SK-N-SH (cell line): ENCODE data around the gene POU2AF2. TPM values are rescaled to one million over a fixed set of nuclear protein-coding genes. Genes with fewer than 3 reads are reported as not detected.

Experiments
- CTCF ChIA-PET: fragments of 300-600, 350-600 bp; formaldehyde crosslinking; extraction: SDS; loops from one replicate; lab custom pipeline; 2021; lab: Yijun Ruan, JAX
- POLR2A ChIA-PET: fragments of 350-600 bp; sonication (Branson Sonifier 250); formaldehyde crosslinking; extraction: SDS; loops from one replicate; lab custom pipeline; 2020; ENCODE audit warnings: antibody characterized with exemption, inconsistent platforms; lab: Yijun Ruan, JAX
- DNase-seq: peaks from one replicate; pipeline ENCODE4 v3.0.0; 2012
- H2AFZ ChIP-seq: fragments of 200-600 bp; sonication (generic); 2 replicates; pipeline ENCODE4 v1.8.1; 2016; ENCODE audit warnings: antibody characterized with exemption, mild to moderate bottlenecking, low read depth
- H3F3A ChIP-seq: fragments of 200-600 bp; sonication (generic); replicated peaks from 2 replicates; pipeline ENCODE3; 2016; ENCODE audit warnings: antibody characterized with exemption, mild to moderate bottlenecking; ENCODE audit not compliant: insufficient read depth
- H3K27ac ChIP-seq, 2 experiments: fragments of 200-500 bp in 1 of 2; fragments of 200-600 bp in 1 of 2; sonication (Bioruptor generic) in 1 of 2; sonication (generic), shearing (Covaris generic) in 1 of 2; 2 replicates each; pipeline versions ENCODE4 v1.5.1 to v1.6.1; 2014 to 2016; ENCODE audit warnings: low read depth in 2 of 2, inconsistent platforms in 1 of 2, low read length in 1 of 2, mild to moderate bottlenecking in 1 of 2, mixed read lengths in 1 of 2
- H3K27me3 ChIP-seq: fragments of 200-600 bp; sonication (generic), shearing (Covaris generic); 2 replicates; pipeline ENCODE4 v1.6.1; 2016; ENCODE audit warnings: mixed run types; ENCODE audit not compliant: insufficient read depth
- H3K36me3 ChIP-seq, 2 experiments: fragments of 200-500 bp in 1 of 2; fragments of 200-600 bp in 1 of 2; sonication (Bioruptor generic) in 1 of 2; sonication (generic) in 1 of 2; replicated peaks in 1 of 2; 2 replicates each; pipeline versions ENCODE3 to v1.5.1; 2014 to 2016; ENCODE audit warnings: low read length in 1 of 2, mild to moderate bottlenecking in 1 of 2; ENCODE audit not compliant: insufficient read depth in 2 of 2, control insufficient read depth in 1 of 2
- H3K4me1 ChIP-seq, 2 experiments: fragments of 200-500 bp in 1 of 2; fragments of 200-600 bp in 1 of 2; sonication (Bioruptor generic) in 1 of 2; sonication (generic), shearing (Covaris generic) in 1 of 2; 2 replicates each; pipeline versions ENCODE4 v1.5.1 to v1.6.1; 2014 to 2016; ENCODE audit warnings: low read depth in 1 of 2, low read length in 1 of 2, mixed run types in 1 of 2; ENCODE audit not compliant: insufficient read depth in 2 of 2, control insufficient read depth in 1 of 2
- H3K4me2 ChIP-seq: fragments of 200-600 bp; sonication (generic), shearing (Covaris generic); 2 replicates; pipeline ENCODE4 v1.6.1; 2017; ENCODE audit warnings: mixed run types
- H3K4me3 ChIP-seq, 2 experiments: fragments of 200-500 bp in 1 of 2; fragments of 200-600 bp in 1 of 2; sonication (Bioruptor generic) in 1 of 2; sonication (generic), shearing (Covaris generic) in 1 of 2; 2 replicates each; pipeline versions ENCODE4 v1.5.1 to v1.8.1; 2014 to 2016; ENCODE audit warnings: low read depth in 2 of 2, inconsistent platforms in 1 of 2, low read length in 1 of 2, mild to moderate bottlenecking in 1 of 2, mixed read lengths in 1 of 2, moderate library complexity in 1 of 2
- H3K79me2 ChIP-seq: fragments of 200-600 bp; sonication (generic); 2 replicates; pipeline ENCODE4 v1.8.1; 2017; ENCODE audit warnings: mild to moderate bottlenecking; ENCODE audit not compliant: insufficient read depth
- H3K9ac ChIP-seq: fragments of 200-600 bp; sonication (generic); 2 replicates; pipeline ENCODE4 v1.6.1; 2017; ENCODE audit warnings: mixed run types
- H3K9me2 ChIP-seq: fragments of 200-600 bp; sonication (generic); 2 replicates; pipeline ENCODE4 v1.6.1; 2017; ENCODE audit warnings: mixed run types
- H3K9me3 ChIP-seq: fragments of 200-600 bp; sonication (generic); 2 replicates; pipeline ENCODE4 v1.6.1; 2017; ENCODE audit warnings: mixed run types, mild to moderate bottlenecking, moderate library complexity
- H4K20me1 ChIP-seq: fragments of 200-600 bp; sonication (generic); 2 replicates; pipeline ENCODE4 v1.6.1; 2017; ENCODE audit warnings: mild to moderate bottlenecking, mixed run types; ENCODE audit not compliant: insufficient read depth
- CHD2 ChIP-seq: fragments of 150-350 bp; IDR thresholded peaks from 2 replicates; pipeline ENCODE4 v1.6.1; 2018; ENCODE audit warnings: low read length; ENCODE audit not compliant: partially characterized antibody
- EP300 ChIP-seq, 2 experiments: IDR thresholded peaks; 2 replicates each; pipeline versions ENCODE4 v1.4.0 to v1.6.1; 2012; ENCODE audit warnings: borderline replicate concordance in 1 of 2, low read depth in 1 of 2, low read length in 1 of 2
- EZH2phosphoT487 ChIP-seq: fragments of 200-600 bp; sonication (generic); IDR thresholded peaks from 2 replicates; pipeline ENCODE4 v1.6.1; 2017; ENCODE audit warnings: low read depth, mixed run types, mild to moderate bottlenecking, antibody characterized with exemption, moderate library complexity, borderline replicate concordance
- FOXM1 ChIP-seq: IDR thresholded peaks from 2 replicates; pipeline ENCODE4 v1.4.0; 2012; ENCODE audit warnings: low read depth, mild to moderate bottlenecking
- GATA2 ChIP-seq: sonication (generic); formaldehyde crosslinking; IDR thresholded peaks from 2 replicates; pipeline ENCODE4 v1.5.0; 2020; ENCODE audit warnings: mild to moderate bottlenecking, missing genetic modification reagents
- MAX ChIP-seq: IDR thresholded peaks from 2 replicates; pipeline ENCODE4 v1.4.0; 2012; ENCODE audit warnings: low read depth
- MEF2A ChIP-seq: IDR thresholded peaks from 2 replicates; pipeline ENCODE4 v1.4.0; 2012; ENCODE audit warnings: low read depth, borderline replicate concordance
- MXI1 ChIP-seq: IDR thresholded peaks from 2 replicates; pipeline ENCODE4 v1.6.1; 2012; ENCODE audit warnings: mild to moderate bottlenecking, low read depth, low read length, improper control_type of control experiment
- NRF1 ChIP-seq: IDR thresholded peaks from 2 replicates; pipeline ENCODE4 v1.6.1; 2012; ENCODE audit warnings: low read depth, mild to moderate bottlenecking, low read length
- RXRA ChIP-seq: IDR thresholded peaks from 2 replicates; pipeline ENCODE4 v1.4.0; 2012; ENCODE audit warnings: low read depth, mild to moderate bottlenecking, borderline replicate concordance
- SIN3A ChIP-seq: IDR thresholded peaks from 2 replicates; pipeline ENCODE4 v1.6.1; 2012; ENCODE audit warnings: low read depth, mild to moderate bottlenecking, low read length, moderate library complexity, borderline replicate concordance
- TAF1 ChIP-seq: IDR thresholded peaks from 2 replicates; pipeline ENCODE4 v1.6.1; 2012; ENCODE audit warnings: low read depth, mild to moderate bottlenecking, low read length, moderate library complexity, borderline replicate concordance
- TEAD4 ChIP-seq: IDR thresholded peaks from 2 replicates; pipeline ENCODE4 v1.4.0; 2012; ENCODE audit warnings: mild to moderate bottlenecking, borderline replicate concordance; ENCODE audit not compliant: insufficient read depth
- WGBS: methylation state at CpG from one replicate; pipeline ENCODE4 v1.1.6; 2017; ENCODE audit warnings: low lambda C conversion rate; 5-methylcytosine and 5-hydroxymethylcytosine counted together
- polyA plus RNA-seq, 3 experiments: library from polyadenylated mRNA; depleted of rRNA; stranded (reverse); fragments of >200 nt; gene quantifications; 2 replicates each; pipeline ENCODE4 v1.2.3, GENCODE V29; 2012
- TF ChIP-seq, protein P1 (sequence below): IDR thresholded peaks from 2 replicates; pipeline ENCODE4; 2012
- TF ChIP-seq, protein P2 (sequence below): fragments of 200-600 bp; sonication (generic); IDR thresholded peaks from 2 replicates; pipeline ENCODE4 v1.6.1; 2017; ENCODE audit warnings: antibody characterized with exemption, mild to moderate bottlenecking, moderate library complexity
- TF ChIP-seq, protein P3 (sequence below): IDR thresholded peaks from 2 replicates; pipeline ENCODE4 v1.4.0; 2012; ENCODE audit warnings: low read depth, borderline replicate concordance
- TF ChIP-seq, protein P4 (sequence below): fragments of 150-350 bp; IDR thresholded peaks from 2 replicates; pipeline ENCODE4 v1.6.1; 2016; ENCODE audit warnings: mild to moderate bottlenecking, low read depth, low read length

The POU2AF2 gene
- polyA plus RNA-seq, 1 of the 3 experiments (the other 2 are of a cell fraction), result 0.15 TPM

DNA sequence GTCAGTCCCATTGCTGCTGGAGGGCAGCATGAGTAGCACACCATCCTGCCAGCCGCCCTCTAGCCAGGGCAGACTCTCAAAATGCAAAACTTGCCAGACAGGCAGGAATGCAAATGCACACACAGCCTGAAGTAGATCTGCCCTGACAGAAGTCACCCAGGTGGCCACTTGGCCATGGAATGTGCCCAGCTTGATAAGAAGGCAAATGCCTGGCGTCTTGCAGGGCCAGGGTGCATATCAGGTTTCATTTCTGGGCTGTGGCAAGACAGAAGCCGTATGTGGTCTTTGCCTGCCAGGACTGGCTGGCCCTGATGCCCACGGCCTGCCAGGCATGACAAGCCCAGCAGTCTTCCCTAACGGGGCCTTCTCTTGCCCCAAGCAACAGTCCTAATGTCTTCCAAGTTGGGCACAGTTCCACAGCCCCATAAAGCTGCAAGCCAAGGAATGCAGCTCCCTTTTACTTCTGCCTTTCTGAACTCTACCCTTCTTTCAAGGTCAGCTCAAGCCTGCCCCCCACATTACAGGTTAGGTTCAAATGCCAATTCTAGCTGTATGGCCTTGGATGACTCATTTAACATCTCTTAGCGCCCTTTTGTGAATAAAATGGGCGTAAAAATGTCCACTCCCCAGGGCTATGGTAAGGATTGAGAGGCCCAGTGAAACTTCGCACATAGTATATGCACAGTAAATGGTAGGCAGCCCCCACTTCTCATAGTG lies 82.5 kb downstream of the POU2AF2 start:
- CTCF ChIA-PET, result interaction anchor here (1.2 to 4.6 kb wide), 5 partner anchors 16 to 101 kb away, joined by 3 to 14 read pairs (median 7); partner anchors contain the start of gene POU2AF3
- 47% methylated on average over 5 of the region's 8 CpGs for WGBS
- TF ChIP-seq, protein P1, sequence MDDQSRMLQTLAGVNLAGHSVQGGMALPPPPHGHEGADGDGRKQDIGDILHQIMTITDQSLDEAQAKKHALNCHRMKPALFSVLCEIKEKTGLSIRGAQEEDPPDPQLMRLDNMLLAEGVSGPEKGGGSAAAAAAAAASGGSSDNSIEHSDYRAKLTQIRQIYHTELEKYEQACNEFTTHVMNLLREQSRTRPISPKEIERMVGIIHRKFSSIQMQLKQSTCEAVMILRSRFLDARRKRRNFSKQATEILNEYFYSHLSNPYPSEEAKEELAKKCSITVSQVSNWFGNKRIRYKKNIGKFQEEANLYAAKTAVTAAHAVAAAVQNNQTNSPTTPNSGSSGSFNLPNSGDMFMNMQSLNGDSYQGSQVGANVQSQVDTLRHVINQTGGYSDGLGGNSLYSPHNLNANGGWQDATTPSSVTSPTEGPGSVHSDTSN, result no peak
- TF ChIP-seq TAF1 (no peak), GATA2 (CRISPR knock-in tag) (no peak), RXRA (no peak), CHD2 (no peak), EP300 (IDR thresholded peaks at IDR 0.05; ENCODE audit: borderline replicate concordance in 1 of 2, low read depth in 1 of 2, low read length in 1 of 2) (no peak)
- TF ChIP-seq, protein P2, sequence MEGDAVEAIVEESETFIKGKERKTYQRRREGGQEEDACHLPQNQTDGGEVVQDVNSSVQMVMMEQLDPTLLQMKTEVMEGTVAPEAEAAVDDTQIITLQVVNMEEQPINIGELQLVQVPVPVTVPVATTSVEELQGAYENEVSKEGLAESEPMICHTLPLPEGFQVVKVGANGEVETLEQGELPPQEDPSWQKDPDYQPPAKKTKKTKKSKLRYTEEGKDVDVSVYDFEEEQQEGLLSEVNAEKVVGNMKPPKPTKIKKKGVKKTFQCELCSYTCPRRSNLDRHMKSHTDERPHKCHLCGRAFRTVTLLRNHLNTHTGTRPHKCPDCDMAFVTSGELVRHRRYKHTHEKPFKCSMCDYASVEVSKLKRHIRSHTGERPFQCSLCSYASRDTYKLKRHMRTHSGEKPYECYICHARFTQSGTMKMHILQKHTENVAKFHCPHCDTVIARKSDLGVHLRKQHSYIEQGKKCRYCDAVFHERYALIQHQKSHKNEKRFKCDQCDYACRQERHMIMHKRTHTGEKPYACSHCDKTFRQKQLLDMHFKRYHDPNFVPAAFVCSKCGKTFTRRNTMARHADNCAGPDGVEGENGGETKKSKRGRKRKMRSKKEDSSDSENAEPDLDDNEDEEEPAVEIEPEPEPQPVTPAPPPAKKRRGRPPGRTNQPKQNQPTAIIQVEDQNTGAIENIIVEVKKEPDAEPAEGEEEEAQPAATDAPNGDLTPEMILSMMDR, result no peak
- no peaks in the 10 kb centered on the region for H3K9me2 ChIP-seq
- H3K27me3 ChIP-seq, result no peaks in the 10 kb centered on the region
- H2AFZ ChIP-seq, result no peak overlapping the region
- peaks cover 8% of the 10 kb centered on the region for H3F3A ChIP-seq
- H3K4me3 ChIP-seq, result no peak overlapping the region
- H3K9ac ChIP-seq, result no peak overlapping the region
- H3K27ac ChIP-seq, result no peak overlapping the region
- no peaks in the 10 kb centered on the region for H3K79me2 ChIP-seq
- no peak overlapping the region for H3K4me2 ChIP-seq
- H4K20me1 ChIP-seq, result no peaks in the 10 kb centered on the region
- DNase-seq, result no peak
- peaks cover 12 to 27% of the 10 kb centered on the region in 2 experiments; a peak in 3 of 4 replicates for H3K4me1 ChIP-seq
- POLR2A ChIA-PET, result no interaction called here
- no peaks in the 10 kb centered on the region for H3K36me3 ChIP-seq
- no peaks in the 10 kb centered on the region for H3K9me3 ChIP-seq

- no peak for DNase-seq
- TF ChIP-seq RXRA, result no peak
- TF ChIP-seq NRF1, result no peak
- no peak for TF ChIP-seq MXI1
- TF ChIP-seq, protein P3, sequence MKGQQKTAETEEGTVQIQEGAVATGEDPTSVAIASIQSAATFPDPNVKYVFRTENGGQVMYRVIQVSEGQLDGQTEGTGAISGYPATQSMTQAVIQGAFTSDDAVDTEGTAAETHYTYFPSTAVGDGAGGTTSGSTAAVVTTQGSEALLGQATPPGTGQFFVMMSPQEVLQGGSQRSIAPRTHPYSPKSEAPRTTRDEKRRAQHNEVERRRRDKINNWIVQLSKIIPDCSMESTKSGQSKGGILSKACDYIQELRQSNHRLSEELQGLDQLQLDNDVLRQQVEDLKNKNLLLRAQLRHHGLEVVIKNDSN, result no peak
- no peak for TF ChIP-seq FOXM1
- no peak for TF ChIP-seq SIN3A
- TF ChIP-seq CHD2, result no peak
- no peak for TF ChIP-seq EZH2phosphoT487
- TF ChIP-seq, protein P4, sequence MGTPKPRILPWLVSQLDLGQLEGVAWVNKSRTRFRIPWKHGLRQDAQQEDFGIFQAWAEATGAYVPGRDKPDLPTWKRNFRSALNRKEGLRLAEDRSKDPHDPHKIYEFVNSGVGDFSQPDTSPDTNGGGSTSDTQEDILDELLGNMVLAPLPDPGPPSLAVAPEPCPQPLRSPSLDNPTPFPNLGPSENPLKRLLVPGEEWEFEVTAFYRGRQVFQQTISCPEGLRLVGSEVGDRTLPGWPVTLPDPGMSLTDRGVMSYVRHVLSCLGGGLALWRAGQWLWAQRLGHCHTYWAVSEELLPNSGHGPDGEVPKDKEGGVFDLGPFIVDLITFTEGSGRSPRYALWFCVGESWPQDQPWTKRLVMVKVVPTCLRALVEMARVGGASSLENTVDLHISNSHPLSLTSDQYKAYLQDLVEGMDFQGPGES, result no peak
- no peak for TF ChIP-seq MEF2A
- TF ChIP-seq TEAD4, result no peak
- no peak for TF ChIP-seq MAX
These were observed 84.0 kb downstream of the POU2AF2 start for GRCh38 chr11:111329306-111330204.

More at GRCh38 chr11:111329306-111330204, 84.0 kb downstream of the POU2AF2 start:
- Histone ChIP-seq H3F3A (peaks cover 8% of the 10 kb centered on the region), H3K4me3 (no peak overlapping the region), H4K20me1 (no peaks in the 10 kb centered on the region), H2AFZ (no peak overlapping the region), H3K4me1 (peaks cover 12 to 30% of the 10 kb centered on the region in 2 experiments; a peak in 3 of 4 replicates), H3K27ac (no peak overlapping the region), H3K79me2 (no peaks in the 10 kb centered on the region), H3K27me3 (no peaks in the 10 kb centered on the region), H3K9me3 (no peaks in the 10 kb centered on the region), H3K36me3 (no peaks in the 10 kb centered on the region), H3K4me2 (no peak overlapping the region), H3K9me2 (no peaks in the 10 kb centered on the region), H3K9ac (no peak overlapping the region)
- 65% methylated on average over 7 of the region's 7 CpGs for WGBS
- ChIA-PET CTCF (interaction anchor here (2.4 to 4.6 kb wide), 2 partner anchors 32 to 93 kb away, joined by 8 to 14 read pairs; partner anchors contain the start of gene POU2AF3), POLR2A (no interaction called here)
